GM12878 (cell line): ENCODE results near the gene FKBP7. TPM values are rescaled to one million over a fixed set of nuclear protein-coding genes. Genes with fewer than 3 reads are reported as not detected.

ENCODE experiments used
- BACH1 ChIP-seq: fragments of 450-650 bp; IDR thresholded peaks from 2 replicates; pipeline ENCODE4 v1.6.1; 2017; ENCODE audit warnings: mild to moderate bottlenecking, borderline replicate concordance
- BCL11A ChIP-seq: IDR thresholded peaks from 2 replicates; pipeline ENCODE4 v1.6.1; 2011; ENCODE audit warnings: low read depth, low read length
- BHLHE40 ChIP-seq, 2 experiments: fragments of 450-650 bp in 1 of 2; IDR thresholded peaks; 2 replicates each; pipeline ENCODE4 v1.6.1; 2011 to 2017; ENCODE audit warnings: low read depth in 2 of 2, borderline replicate concordance in 1 of 2, improper control_type of control experiment in 1 of 2, low read length in 1 of 2, mild to moderate bottlenecking in 1 of 2
- CBX5 ChIP-seq: sonication (generic); IDR thresholded peaks from 2 replicates; pipeline ENCODE4 v1.6.1; 2016; ENCODE audit warnings: low read depth, moderate library complexity, mild to moderate bottlenecking, inconsistent platforms
- CREM ChIP-seq: IDR thresholded peaks from 2 replicates; pipeline ENCODE4 v1.6.1; 2014; ENCODE audit warnings: antibody characterized with exemption, low read depth
- FOXK2 ChIP-seq: fragments of 450-650 bp; IDR thresholded peaks from 2 replicates; pipeline ENCODE4 v1.6.1; 2017; ENCODE audit warnings: mild to moderate bottlenecking, moderate library complexity
- GATAD2B ChIP-seq: fragments of 450-650 bp; conservative IDR thresholded peaks from 2 replicates; pipeline ENCODE4 v1.6.1; 2017; ENCODE audit warnings: low read depth, mild to moderate bottlenecking, moderate library complexity
- HDAC6 ChIP-seq: fragments of 200-600 bp; sonication (generic); IDR thresholded peaks from one replicate; pipeline ENCODE4 v1.8.0; 2017; ENCODE audit warnings: antibody characterized with exemption; ENCODE audit not compliant: unreplicated experiment
- IKZF2 ChIP-seq, 2 experiments: fragments of 450-650 bp; IDR thresholded peaks; 2 replicates each; pipeline ENCODE4 v1.6.1; 2017; ENCODE audit warnings: mild to moderate bottlenecking in 2 of 2, moderate library complexity in 2 of 2
- IRF4 ChIP-seq: IDR thresholded peaks from 2 replicates; pipeline ENCODE4 v1.6.1; 2011; ENCODE audit warnings: low read depth, low read length
- MEF2B ChIP-seq: fragments of 450-650 bp; IDR thresholded peaks from 2 replicates; pipeline ENCODE4 v1.6.1; 2018; ENCODE audit warnings: mild to moderate bottlenecking, moderate library complexity; ENCODE audit not compliant: partially characterized antibody, poor library complexity, severe bottlenecking
- NBN ChIP-seq: fragments of 450-650 bp; IDR thresholded peaks from 2 replicates; pipeline ENCODE4 v1.6.1; 2016
- NKRF ChIP-seq: fragments of 450-650 bp; conservative IDR thresholded peaks from 2 replicates; pipeline ENCODE4 v1.6.1; 2017; ENCODE audit warnings: mild to moderate bottlenecking, moderate library complexity
- NRF1 ChIP-seq: conservative IDR thresholded peaks from 2 replicates; pipeline ENCODE4 v1.6.1; 2011; ENCODE audit warnings: mild to moderate bottlenecking, low read depth, low read length, improper control_type of control experiment
- PAX5 ChIP-seq: IDR thresholded peaks from 2 replicates; pipeline ENCODE4 v1.6.1; 2011; ENCODE audit warnings: low read depth, low read length, borderline replicate concordance
- POU2F2 ChIP-seq: IDR thresholded peaks from 3 replicates; pipeline ENCODE4 v1.6.1; 2011; ENCODE audit warnings: low read depth, mild to moderate bottlenecking, low read length, borderline replicate concordance
- SMARCA5 ChIP-seq: fragments of 450-650 bp; IDR thresholded peaks from 2 replicates; pipeline ENCODE4 v1.6.1; 2017; ENCODE audit warnings: mild to moderate bottlenecking
- SMC3 ChIP-seq: IDR thresholded peaks from 2 replicates; pipeline ENCODE4 v1.6.1; 2011; ENCODE audit warnings: low read length, improper control_type of control experiment, borderline replicate concordance
- SREBF2 ChIP-seq: IDR thresholded peaks from 2 replicates; pipeline ENCODE4 v1.6.1; 2012; ENCODE audit warnings: mild to moderate bottlenecking, low read length
- SRF ChIP-seq, 2 experiments: IDR thresholded peaks; 2 replicates each; pipeline ENCODE4 v1.6.1; 2011; ENCODE audit warnings: low read depth in 2 of 2, low read length in 2 of 2, mild to moderate bottlenecking in 1 of 2, moderate library complexity in 1 of 2
- SUZ12 ChIP-seq: fragments of 200-600 bp; sonication (generic); IDR thresholded peaks from one replicate; pipeline ENCODE4 v1.6.1; 2018; ENCODE audit warnings: antibody characterized with exemption, mild to moderate bottlenecking; ENCODE audit not compliant: unreplicated experiment
- TCF3 ChIP-seq: IDR thresholded peaks from 2 replicates; pipeline ENCODE4 v1.6.1; 2012; ENCODE audit warnings: low read depth, mild to moderate bottlenecking, low read length, borderline replicate concordance; ENCODE audit not compliant: insufficient read depth
- ZBTB33 ChIP-seq: fragments of 450-650 bp; IDR thresholded peaks from 2 replicates; pipeline ENCODE4 v1.6.1; 2017; ENCODE audit warnings: mild to moderate bottlenecking
- ZSCAN29 ChIP-seq: fragments of 450-650 bp; IDR thresholded peaks from 2 replicates; pipeline ENCODE4 v1.6.1; 2017; ENCODE audit warnings: mild to moderate bottlenecking, moderate library complexity
- polyA plus RNA-seq, 11 experiments: library from polyadenylated mRNA; depleted of rRNA in 4 of 11; unstranded in 6 of 11; stranded (reverse) in 5 of 11; fragments of >200 nt; fragmentation: Nextera tagmentation in 4 of 11; fragmentation: Illumina TruSeq in 1 of 11; extraction: Ambion mirVana in 4 of 11; extraction: Trizol in 1 of 11; gene quantifications; 1 replicate in 1 of 11; 2 replicates in 10 of 11; pipeline versions ENCODE4 v1.2.1 to v1.2.3, GENCODE V29; 2011 to 2016; ENCODE audit warnings: inconsistent platforms in 2 of 11, missing spikeins in 2 of 11, low read depth in 1 of 11
- total RNA-seq, 4 experiments: library from RNA; depleted of rRNA in 3 of 4; stranded (reverse); fragments of >200 nt in 3 of 4; fragmentation: Illumina TruSeq in 1 of 4; extraction: Trizol in 1 of 4; gene quantifications; 2 replicates each; pipeline versions ENCODE4 v1.2.1 to v1.2.3, GENCODE V29; 2013 to 2021
- TF ChIP-seq, protein P1 (sequence below): fragments of 450-650 bp; IDR thresholded peaks from 2 replicates; pipeline ENCODE4 v1.6.1; 2017; ENCODE audit warnings: antibody characterized with exemption, mild to moderate bottlenecking, moderate library complexity

Gene FKBP7
- total and polyA plus RNA-seq, 10 of the 15 experiments (the other 5 are each of a cell fraction or from before 2014, with no cell fraction given) = 5.6 to 16.7 (median 12.5) TPM

DNA sequence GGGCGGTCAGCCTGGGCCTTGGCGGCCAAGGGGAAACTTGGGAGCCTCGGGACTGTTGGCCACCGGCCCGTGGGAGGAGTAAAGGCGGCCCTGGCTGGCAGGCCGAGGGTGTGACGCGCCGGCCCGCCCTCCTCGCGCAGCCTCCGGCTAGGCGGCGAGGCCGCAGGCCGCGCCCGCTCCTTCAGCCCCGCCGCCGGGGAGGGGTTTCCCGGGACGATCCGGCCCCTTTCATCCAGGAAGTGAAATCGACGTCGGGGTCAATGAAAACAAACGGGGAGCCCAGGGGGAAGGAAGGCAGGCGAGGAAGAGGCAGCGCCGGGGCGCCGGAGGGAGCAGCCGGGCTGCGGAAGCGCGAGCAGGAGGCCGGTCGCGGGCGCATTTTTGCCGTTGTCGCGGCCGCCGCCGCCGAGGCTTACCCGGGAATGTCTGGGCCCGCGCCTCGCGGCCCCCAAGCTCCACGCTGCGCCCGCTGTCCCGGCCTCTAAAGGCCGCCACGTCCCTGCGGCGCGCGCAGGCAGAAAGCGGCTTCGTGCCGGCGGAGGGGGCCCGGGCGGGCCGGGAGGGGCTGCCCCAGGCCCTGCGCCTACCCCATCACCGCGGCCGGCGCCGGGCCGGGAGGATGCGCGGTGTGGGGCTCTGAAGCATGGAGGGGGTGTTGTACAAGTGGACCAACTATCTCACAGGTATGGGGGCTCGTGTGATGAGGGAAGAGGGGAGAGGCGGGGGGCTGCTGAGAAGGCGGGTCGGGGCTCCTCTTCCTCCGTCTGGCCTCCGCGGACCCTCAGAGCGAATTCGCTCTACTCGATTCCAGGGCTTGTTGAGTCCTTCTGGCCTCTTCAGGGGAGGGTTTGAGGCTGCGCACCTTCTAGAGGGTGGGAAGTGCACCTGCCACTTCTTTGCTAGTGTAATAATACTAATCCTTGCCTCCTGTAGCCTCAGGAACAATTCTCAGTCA, 2.1 kb upstream of the FKBP7 start, which contains the start of gene PLEKHA3 (continued):
- TF ChIP-seq ZBTB33 = no peak
- TF ChIP-seq BHLHE40 (IDR thresholded peaks at IDR 0.05; ENCODE audit: borderline replicate concordance in 1 of 2, low read depth in 2 of 2, low read length in 1 of 2) = peak in 1 of 2 experiments; percentile 23; a peak in 1 of 4 replicates
- no peak for TF ChIP-seq POU2F2
- TF ChIP-seq SREBF2 = no peak
- 0 out of 2 replicates have a peak, but pooled peaks have one; percentile 32 for TF ChIP-seq PAX5
- no peak for TF ChIP-seq TCF3
- TF ChIP-seq BCL11A = no peak
- peak; percentile 38; the same call in 1 of the 2 replicates for TF ChIP-seq CREM
- peak; percentile 88 for TF ChIP-seq NKRF
- TF ChIP-seq NRF1 = peak; percentile 36
- no peak for TF ChIP-seq IRF4
- TF ChIP-seq MEF2B = no peak
- TF ChIP-seq SUZ12 = no peak
- no peak for TF ChIP-seq FOXK2
- no peak for TF ChIP-seq HDAC6
- peak; percentile 70 for TF ChIP-seq BACH1
- TF ChIP-seq ZSCAN29 = no peak
- TF ChIP-seq, protein P1, sequence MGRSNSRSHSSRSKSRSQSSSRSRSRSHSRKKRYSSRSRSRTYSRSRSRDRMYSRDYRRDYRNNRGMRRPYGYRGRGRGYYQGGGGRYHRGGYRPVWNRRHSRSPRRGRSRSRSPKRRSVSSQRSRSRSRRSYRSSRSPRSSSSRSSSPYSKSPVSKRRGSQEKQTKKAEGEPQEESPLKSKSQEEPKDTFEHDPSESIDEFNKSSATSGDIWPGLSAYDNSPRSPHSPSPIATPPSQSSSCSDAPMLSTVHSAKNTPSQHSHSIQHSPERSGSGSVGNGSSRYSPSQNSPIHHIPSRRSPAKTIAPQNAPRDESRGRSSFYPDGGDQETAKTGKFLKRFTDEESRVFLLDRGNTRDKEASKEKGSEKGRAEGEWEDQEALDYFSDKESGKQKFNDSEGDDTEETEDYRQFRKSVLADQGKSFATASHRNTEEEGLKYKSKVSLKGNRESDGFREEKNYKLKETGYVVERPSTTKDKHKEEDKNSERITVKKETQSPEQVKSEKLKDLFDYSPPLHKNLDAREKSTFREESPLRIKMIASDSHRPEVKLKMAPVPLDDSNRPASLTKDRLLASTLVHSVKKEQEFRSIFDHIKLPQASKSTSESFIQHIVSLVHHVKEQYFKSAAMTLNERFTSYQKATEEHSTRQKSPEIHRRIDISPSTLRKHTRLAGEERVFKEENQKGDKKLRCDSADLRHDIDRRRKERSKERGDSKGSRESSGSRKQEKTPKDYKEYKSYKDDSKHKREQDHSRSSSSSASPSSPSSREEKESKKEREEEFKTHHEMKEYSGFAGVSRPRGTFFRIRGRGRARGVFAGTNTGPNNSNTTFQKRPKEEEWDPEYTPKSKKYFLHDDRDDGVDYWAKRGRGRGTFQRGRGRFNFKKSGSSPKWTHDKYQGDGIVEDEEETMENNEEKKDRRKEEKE = no peak
- TF ChIP-seq SMARCA5 = no peak
- no peak for TF ChIP-seq SRF (IDR thresholded peaks at IDR 0.05; ENCODE audit: low read depth in 2 of 2, low read length in 2 of 2)
- no peak for TF ChIP-seq NBN
- no peak for TF ChIP-seq SMC3
- peak; percentile 89 for TF ChIP-seq GATAD2B
- TF ChIP-seq CBX5 = 0 out of 2 replicates have a peak, but pooled peaks have one; percentile 38
- TF ChIP-seq IKZF2 (IDR thresholded peaks at IDR 0.05) = peak in 1 of 2 experiments; percentile 3; a peak in 1 of 4 replicates
